HUES6 (cell line): Measurements from ENCODE around the gene RNPS1.

Experiments used
- H3K27ac ChIP-seq: 2 replicates; pipeline ENCODE4 v1.7.0; 2013; ENCODE audit warnings: low read depth, mild to moderate bottlenecking, low read length, inconsistent platforms
- H3K27me3 ChIP-seq: 2 replicates; pipeline ENCODE4 v1.6.1; 2013; ENCODE audit warnings: low read length; ENCODE audit not compliant: control insufficient read depth, insufficient read depth
- H3K36me3 ChIP-seq: 2 replicates; pipeline ENCODE4 v1.6.1; 2013; ENCODE audit warnings: low read length; ENCODE audit not compliant: control insufficient read depth, insufficient read depth
- H3K4me1 ChIP-seq: 2 replicates; pipeline ENCODE4 v1.6.1; 2013; ENCODE audit warnings: low read length; ENCODE audit not compliant: control insufficient read depth, insufficient read depth
- H3K4me3 ChIP-seq: 2 replicates; pipeline ENCODE4 v1.5.1; 2013; ENCODE audit warnings: low read depth, low read length
- H3K9ac ChIP-seq: one replicate; pipeline ENCODE4 v1.6.1; 2013; ENCODE audit warnings: mild to moderate bottlenecking, low read length
- H3K9me3 ChIP-seq: 2 replicates; pipeline ENCODE4 v1.6.1; 2013; ENCODE audit warnings: low read depth, low read length; ENCODE audit not compliant: control insufficient read depth, insufficient read depth

Gene RNPS1

DNA sequence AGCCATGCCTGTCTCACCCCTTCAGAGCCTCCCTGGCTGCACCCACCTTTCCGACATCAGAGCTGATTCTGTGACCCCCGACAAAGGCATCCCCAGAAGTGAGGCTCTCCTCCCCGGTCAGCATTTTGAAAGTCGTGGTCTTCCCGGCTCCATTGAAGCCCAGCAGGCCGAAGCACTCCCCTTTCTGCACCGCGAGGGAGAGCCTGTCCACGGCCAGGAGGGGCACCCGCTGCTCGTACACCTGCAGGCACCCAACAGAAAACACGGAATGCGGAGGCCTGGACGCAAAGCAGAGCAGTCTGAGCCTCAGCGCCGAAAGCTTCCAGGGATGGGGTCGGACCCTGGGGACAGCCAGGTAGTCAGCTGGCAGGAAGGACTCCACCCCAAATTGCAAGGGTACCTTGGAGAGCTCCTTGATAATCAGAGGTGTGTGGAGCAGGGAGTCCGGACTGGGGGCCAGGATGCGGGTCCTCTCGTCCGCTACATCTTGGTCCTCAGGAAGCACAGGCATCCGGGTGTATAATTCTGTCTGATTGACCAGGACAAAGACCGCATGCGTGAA is 13.1 kb upstream of the RNPS1 start:
- H3K27ac ChIP-seq = no peak overlapping the region
- H3K36me3 ChIP-seq = no peaks in the 10 kb centered on the region

DNA sequence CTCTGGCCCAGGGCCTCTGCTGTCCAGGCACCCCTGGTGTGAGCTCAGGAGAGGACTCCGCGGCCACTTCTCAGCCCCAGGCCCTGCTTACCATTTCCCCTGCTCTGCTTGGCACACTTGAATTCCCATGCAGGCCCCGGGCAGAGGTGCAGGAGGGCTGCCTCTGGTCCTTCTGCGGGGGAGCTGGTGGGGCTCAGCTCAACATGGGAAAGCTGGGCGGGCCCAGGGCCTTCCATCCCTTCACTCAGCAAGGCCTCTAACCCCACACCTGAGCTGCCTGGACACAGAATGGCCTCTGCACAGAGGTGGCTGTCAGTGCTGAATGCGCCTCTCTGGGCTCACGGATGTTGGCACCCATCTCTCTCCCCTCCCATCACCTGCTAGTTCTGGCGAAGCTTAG is 12.5 kb upstream of the RNPS1 start:
- Histone ChIP-seq H3K4me3 (no peak overlapping the region), H3K36me3 (no peaks in the 10 kb centered on the region), H3K9me3 (no peaks in the 10 kb centered on the region), H3K4me1 (no peaks in the 10 kb centered on the region), H3K27ac (no peak overlapping the region), H3K27me3 (no peaks in the 10 kb centered on the region), H3K9ac (no peak overlapping the region)

More for the DNA sequence above, 13.1 kb upstream of the RNPS1 start:
- no peak overlapping the region for H3K9ac ChIP-seq
- H3K4me3 ChIP-seq = no peak overlapping the region
- H3K27me3 ChIP-seq = no peaks in the 10 kb centered on the region
- no peaks in the 10 kb centered on the region for H3K9me3 ChIP-seq
- no peaks in the 10 kb centered on the region for H3K4me1 ChIP-seq

DNA sequence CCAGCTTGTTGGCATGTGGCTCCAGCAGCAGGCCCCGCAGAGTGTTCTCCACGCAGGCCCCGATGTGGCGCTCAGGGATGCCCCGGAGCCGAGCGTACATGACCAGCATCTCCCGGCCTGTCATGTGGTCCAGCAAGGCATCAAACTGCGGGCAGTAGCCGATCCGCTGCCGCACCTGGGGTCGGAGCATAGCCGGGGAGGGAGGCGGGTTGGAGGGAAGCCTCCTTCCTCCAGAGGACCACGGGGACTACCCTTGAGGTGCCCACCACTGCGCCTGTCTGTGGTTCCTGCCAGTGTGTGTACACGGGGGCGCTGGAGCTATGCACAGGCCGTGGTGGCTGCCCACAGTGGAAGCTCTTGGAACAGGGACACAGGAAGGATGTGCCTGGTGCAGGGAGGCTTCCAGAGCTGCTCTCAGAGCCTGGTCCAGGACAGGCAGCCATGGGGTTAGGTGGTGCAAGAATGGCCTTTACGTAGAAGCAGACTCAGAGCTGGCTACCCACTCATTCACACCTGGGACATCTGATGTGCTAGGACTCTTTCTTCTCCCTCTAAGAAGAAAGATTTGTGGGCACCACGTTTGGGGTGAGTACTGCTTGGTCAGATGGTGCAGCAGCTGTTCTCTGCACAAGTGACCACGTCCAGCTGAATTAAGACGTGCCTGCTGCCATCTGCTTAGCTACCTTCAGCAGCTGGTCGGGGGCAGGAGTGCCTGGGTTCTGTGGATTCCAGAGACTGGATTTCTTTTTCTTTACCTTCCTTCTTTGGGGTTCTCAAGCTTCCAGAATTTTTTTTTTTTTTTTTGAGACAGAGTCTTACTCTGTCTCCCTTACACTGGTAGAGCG is 11.3 kb upstream of the RNPS1 start:
- Histone ChIP-seq H3K4me3 (no peak overlapping the region), H3K9ac (no peak overlapping the region), H3K27me3 (no peaks in the 10 kb centered on the region), H3K4me1 (no peaks in the 10 kb centered on the region), H3K9me3 (no peaks in the 10 kb centered on the region), H3K36me3 (no peaks in the 10 kb centered on the region), H3K27ac (no peak overlapping the region)

DNA sequence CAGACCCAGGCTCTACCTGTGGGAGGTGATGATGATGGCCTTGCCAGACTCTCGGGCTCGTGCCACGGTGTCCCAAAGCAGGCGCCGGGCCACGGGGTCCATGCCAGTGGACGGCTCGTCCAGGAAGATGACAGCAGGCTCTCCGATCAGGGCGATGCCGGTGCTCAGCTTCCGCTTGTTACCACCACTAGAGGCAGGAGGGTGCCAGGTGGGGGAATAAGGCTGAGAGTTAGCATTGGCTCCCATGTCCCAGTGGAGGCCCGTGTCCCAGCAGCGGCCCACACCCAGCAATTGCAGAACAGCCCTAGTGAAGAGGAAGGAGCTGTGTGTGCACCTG is 10.3 kb upstream of the RNPS1 start:
- H3K4me3 ChIP-seq = no peak overlapping the region
- H3K36me3 ChIP-seq = 0 out of 2 replicates have a peak, but pooled peaks cover under 1% of the 10 kb centered on the region
- no peaks in the 10 kb centered on the region for H3K9me3 ChIP-seq
- H3K27ac ChIP-seq = no peak overlapping the region
- no peaks in the 10 kb centered on the region for H3K27me3 ChIP-seq
- no peaks in the 10 kb centered on the region for H3K4me1 ChIP-seq
- no peak overlapping the region for H3K9ac ChIP-seq

DNA sequence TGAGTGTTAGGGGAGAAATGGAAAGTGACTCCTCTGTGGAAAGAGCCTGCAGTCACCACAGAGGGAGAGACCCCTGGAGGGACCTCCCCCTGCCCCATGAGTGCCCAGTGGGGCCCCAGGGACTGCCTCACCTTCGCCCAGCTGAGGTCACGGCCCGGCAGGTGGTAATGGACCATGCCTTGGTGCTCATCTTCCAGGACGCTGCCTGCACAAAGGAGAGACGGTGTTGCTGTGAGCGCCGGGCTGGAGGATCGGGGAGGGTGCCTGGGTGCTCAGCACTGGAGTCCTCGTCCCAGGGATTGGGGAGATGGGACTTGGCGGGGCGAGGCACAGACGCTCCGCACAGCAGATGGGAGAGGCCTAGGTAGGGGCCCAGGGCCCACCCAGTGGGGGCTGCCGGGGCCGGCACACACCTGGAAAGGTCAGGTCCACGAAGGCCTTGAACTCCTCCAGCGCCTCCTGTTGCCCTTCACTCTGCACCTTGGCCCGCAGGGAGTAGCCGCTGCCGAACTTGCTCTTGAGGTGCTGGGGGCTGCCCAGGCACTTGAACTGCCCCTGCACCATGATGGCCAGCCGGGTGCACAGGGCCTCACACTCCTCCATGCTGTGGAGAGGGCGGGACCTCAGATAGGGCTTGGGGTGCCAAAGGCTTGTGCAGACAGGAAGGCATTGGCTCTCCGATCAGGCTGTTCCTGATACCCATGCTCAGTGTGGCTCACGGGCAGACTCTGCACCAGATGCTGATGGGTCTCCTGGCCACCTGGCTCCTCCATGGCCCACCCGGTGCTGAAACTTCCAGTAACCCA is 9.7 kb upstream of the RNPS1 start:
- Histone ChIP-seq H3K9ac (no peak overlapping the region), H3K27me3 (no peaks in the 10 kb centered on the region), H3K4me3 (no peak overlapping the region), H3K36me3 (0 out of 2 replicates have a peak, but pooled peaks cover 3% of the 10 kb centered on the region), H3K9me3 (no peaks in the 10 kb centered on the region), H3K27ac (no peak overlapping the region), H3K4me1 (no peaks in the 10 kb centered on the region)

DNA sequence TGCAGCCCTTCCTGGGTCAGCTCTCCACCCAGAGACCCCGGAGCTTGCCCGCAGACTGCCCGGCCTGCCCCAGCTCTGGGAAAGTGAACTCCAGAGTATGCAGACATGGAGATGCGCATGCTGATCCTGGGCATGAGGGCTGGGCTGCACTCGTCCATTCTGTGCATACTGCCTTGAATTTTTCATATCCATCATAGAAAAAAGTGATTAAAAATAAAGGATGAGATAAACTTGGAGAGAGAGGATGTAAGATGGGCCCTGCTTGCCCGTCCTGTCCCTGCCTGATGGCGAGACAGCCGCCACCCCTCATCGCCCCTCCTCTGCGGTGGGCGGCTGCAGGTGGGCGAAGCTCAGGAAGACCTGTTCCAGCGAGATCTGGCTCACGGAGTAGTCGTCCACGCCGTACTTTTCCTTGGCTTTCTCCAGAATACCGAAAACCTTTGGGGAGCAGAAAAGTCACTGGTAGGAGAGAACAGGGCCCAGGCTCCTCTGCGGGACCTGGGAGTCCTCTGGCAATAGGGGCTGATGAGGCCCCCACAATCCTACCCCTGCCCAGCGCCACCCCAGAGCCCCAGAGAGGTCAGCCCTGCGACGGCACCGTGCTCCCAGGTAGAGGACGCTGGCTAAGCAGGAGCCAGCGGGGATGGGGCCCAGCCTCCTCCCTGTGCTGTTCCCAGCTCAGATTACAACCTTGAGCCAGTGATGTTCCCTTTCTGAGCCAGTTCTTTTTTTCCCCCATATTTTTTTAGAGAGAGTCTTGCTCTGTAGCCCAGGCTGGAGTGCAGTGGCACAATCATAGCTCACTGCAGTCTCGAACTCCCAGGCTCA is 8.7 kb upstream of the RNPS1 start:
- H3K27me3 ChIP-seq = no peaks in the 10 kb centered on the region
- no peak overlapping the region for H3K4me3 ChIP-seq
- H3K9ac ChIP-seq = no peak overlapping the region
- H3K27ac ChIP-seq = no peak overlapping the region
- no peaks in the 10 kb centered on the region for H3K9me3 ChIP-seq
- H3K4me1 ChIP-seq = no peaks in the 10 kb centered on the region
- H3K36me3 ChIP-seq = 0 out of 2 replicates have a peak, but pooled peaks cover 3% of the 10 kb centered on the region

DNA sequence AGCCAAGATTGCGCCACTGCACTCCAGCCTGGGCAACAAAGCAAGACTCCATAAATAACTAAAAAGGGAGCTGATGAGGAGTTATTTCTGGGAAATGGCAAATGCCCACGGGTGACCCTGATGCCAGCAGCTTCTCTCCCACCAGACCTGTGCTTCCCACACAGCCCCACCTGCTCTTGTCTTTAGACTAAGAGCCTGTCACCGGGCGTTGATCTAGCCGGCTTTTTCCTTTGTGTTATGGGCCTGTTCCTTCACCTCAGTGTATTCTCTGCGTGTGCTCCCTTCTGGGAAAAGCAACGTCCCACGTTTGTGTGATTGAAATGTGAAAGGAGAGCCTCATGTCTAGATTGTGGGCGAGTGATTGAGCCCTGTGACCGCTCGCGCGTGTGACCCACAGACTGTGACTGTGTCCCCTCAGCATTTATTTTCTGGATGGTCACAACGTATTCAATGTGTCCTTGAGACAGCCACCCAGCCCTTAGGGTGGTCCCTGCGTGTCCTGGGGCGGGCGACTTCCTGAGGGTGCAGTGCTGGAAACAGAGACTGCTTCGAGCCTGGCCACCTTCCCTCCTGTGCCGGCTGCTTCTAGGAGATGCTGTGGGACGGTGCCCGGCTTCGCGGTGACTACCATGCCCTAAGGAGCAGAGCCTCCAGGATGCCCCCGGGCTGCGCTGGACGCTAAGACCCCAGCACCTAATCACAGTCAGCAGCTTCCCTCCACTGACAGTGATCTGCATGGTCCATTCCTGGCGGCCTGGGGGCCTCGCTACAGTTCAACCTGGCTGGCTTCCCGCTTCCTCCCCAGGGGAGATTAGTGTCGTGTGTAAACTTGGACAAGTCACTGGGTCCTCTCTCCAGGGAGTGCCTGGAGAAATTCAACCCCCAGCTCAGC is 7.8 kb upstream of the RNPS1 start:
- H3K9ac ChIP-seq = no peak overlapping the region
- no peak overlapping the region for H3K27ac ChIP-seq
- no peaks in the 10 kb centered on the region for H3K27me3 ChIP-seq
- no peaks in the 10 kb centered on the region for H3K4me1 ChIP-seq
- no peak overlapping the region for H3K4me3 ChIP-seq
- 0 out of 2 replicates have a peak, but pooled peaks cover 3% of the 10 kb centered on the region for H3K36me3 ChIP-seq
- no peaks in the 10 kb centered on the region for H3K9me3 ChIP-seq

DNA sequence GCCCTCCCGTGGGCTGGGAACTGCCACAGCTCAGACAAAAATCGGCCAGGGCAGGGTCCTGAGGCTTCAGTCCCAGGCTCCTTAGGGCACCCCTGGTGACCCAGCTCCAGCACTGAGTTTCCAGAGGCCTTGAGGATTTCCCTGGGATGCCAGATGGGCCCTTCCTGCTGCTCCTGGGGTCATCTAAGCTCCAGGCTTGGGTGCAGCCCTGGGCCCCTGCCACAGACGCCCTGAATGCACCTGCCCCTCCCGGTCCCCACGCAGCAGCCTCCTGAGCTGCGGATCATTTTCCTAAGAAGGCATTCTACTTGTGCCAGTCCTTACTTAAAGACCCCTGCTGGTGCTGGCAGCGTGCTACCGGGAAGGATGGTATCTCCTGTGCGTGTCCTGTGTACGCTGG is 6.0 kb upstream of the RNPS1 start:
- Histone ChIP-seq H3K4me1 (peaks cover 7% of the 10 kb centered on the region; the same call in 1 of the 2 replicates), H3K27me3 (no peaks in the 10 kb centered on the region), H3K27ac (no peak overlapping the region), H3K4me3 (no peak overlapping the region), H3K9me3 (no peaks in the 10 kb centered on the region), H3K9ac (no peak overlapping the region), H3K36me3 (0 out of 2 replicates have a peak, but pooled peaks cover 3% of the 10 kb centered on the region)

DNA sequence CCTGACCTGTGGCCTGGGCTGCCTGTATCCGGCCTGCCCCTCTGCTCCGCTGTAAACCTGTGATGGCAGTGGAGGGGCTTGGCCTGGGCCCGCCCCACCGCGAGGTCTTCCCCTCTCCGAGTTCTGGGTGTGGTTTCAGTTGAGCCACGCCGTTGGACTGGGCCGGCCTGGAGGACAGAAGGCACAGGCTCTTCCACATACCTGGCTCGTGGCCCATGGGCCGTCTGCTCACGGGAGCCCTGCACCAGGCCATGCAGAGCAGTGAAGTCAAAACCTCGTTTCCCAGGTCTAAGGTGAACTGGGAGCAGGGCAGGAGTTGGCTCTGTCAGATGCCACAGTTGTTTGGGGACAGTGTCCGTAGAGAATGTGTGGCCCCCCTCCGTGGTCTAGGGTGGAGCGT is 5.6 kb upstream of the RNPS1 start:
- no peak overlapping the region for H3K9ac ChIP-seq
- no peaks in the 10 kb centered on the region for H3K27me3 ChIP-seq
- no peak overlapping the region for H3K27ac ChIP-seq
- no peaks in the 10 kb centered on the region for H3K9me3 ChIP-seq
- peaks cover 7% of the 10 kb centered on the region; the same call in 1 of the 2 replicates for H3K4me1 ChIP-seq
- no peak overlapping the region for H3K4me3 ChIP-seq
- H3K36me3 ChIP-seq = 0 out of 2 replicates have a peak, but pooled peaks cover 3% of the 10 kb centered on the region
